ENCODE data around the gene NATD1. TPM values are rescaled to one million over a fixed set of nuclear protein-coding genes. Genes with fewer than 3 reads are reported as not detected.

The NATD1 gene
- total and polyA plus RNA-seq, 8 donors, result 7.0 to 16.9 (median 9.4) TPM

DNA sequence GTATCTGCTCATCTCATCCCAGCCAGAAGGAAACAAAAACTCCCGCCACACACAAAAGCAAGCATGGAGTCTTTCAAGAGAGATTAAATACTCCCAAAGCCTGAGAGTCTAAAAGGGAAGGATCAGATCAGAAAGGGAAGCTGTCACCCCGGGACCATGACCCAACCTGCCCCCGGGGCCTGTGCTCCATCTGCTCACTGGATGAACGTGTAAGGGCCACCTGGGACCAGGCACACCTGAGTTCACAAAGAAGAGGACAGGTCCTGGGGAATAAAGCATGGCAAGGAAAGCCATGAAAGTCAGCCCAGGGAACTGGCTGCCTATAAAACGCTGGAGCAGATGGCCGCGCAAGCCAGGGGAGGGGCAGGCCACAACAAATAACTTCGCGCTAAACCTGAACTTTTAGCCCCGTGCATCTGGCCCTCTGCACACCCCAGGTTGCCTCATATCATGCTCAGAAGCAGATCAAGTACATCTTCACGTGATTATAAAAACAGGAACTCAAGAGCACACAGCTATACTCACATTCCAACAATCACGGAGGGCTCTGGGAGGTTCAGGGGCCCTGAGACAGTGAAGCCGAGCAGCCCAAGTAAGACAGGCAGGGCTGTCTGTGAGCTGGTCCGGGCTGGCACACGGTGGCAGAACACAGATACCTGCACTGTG is 42.7 kb downstream of the NATD1 start:
- TF ChIP-seq, protein P1, sequence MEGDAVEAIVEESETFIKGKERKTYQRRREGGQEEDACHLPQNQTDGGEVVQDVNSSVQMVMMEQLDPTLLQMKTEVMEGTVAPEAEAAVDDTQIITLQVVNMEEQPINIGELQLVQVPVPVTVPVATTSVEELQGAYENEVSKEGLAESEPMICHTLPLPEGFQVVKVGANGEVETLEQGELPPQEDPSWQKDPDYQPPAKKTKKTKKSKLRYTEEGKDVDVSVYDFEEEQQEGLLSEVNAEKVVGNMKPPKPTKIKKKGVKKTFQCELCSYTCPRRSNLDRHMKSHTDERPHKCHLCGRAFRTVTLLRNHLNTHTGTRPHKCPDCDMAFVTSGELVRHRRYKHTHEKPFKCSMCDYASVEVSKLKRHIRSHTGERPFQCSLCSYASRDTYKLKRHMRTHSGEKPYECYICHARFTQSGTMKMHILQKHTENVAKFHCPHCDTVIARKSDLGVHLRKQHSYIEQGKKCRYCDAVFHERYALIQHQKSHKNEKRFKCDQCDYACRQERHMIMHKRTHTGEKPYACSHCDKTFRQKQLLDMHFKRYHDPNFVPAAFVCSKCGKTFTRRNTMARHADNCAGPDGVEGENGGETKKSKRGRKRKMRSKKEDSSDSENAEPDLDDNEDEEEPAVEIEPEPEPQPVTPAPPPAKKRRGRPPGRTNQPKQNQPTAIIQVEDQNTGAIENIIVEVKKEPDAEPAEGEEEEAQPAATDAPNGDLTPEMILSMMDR (IDR thresholded peaks at IDR 0.05), result no peak
- no peaks in the 10 kb centered on the region for H3K27me3 ChIP-seq
- no peaks in the 10 kb centered on the region for H3K9me3 ChIP-seq
- H3K4me1 ChIP-seq, result peaks cover 31 to 58% of the 10 kb centered on the region in 2 donors
- no peak overlapping the region for H3K27ac ChIP-seq
- no peak for DNase-seq
- intact Hi-C loops (cut with DNase I), result no loop called here
- H3K36me3 ChIP-seq, result peaks cover 0 to 43% of the 10 kb centered on the region in 2 donors
- ATAC-seq, result no peak
- H3K4me3 ChIP-seq, result no peak overlapping the region

DNA sequence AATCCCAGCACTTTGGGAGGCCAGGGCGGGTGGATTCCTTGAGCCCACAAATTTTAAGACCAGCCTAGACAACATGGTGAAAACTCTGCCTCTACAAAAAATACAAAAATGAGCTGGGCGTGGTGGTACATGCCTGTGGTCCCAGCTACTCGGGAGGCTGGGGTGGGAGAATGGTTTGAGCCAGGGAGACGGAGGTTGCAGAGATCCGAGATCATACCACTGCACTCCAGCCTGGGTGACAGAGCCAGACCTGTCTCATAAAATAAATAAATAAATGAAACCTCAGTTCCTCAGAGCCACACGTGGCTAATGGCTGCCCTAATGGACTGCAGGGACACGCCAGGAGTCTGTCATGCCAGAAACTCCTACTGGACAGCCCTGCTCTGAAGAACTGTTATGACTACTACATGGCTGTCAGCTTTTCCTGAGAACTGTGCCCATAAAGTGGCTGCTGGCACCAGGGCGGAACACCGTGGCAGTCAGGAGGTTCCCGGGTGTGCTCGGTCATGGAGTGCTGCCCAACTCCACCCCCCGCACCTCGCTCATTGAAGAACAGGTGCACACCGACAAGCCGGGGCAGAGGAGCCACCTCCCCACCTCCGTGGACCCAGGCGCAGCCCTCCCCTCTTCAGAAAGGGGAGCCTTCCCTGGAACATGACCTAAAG is 43.6 kb downstream of the NATD1 start:
- peak in 2 of 4 donors; percentile 76 to 83 for DNase-seq
- intact Hi-C loops (cut with DNase I), result no loop called here
- Histone ChIP-seq H3K4me1 (peaks cover 23 to 49% of the 10 kb centered on the region in 2 donors), H3K4me3 (no peak overlapping the region), H3K27ac (peak overlapping the region in 1 of 2 donors; percentile 30), H3K36me3 (peaks cover 0 to 43% of the 10 kb centered on the region in 2 donors), H3K9me3 (no peaks in the 10 kb centered on the region), H3K27me3 (no peaks in the 10 kb centered on the region)
- ATAC-seq, result peak; percentile 9
- TF ChIP-seq, protein P1 (IDR thresholded peaks at IDR 0.05), result no peak

DNA sequence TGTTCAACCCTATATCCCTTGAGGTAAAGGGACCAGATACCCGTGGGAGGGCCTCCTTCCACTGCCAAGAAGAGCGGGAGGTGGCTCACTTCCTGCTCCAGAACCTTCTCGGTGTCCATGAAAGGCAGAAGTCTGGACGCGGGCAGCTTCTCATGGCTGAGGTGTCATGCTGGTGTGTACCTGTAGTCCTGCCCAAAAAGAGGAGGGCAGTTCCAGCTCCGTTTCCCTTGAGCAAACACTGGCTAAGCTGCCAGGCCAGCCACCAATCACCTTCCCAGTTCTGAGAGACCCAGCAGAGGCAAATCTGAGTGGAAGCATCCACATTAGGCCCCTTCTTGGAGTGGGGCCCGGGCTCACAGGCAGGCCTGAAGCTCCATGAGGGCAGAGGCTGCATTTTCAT is 44.9 kb downstream of the NATD1 start:
- no peaks in the 10 kb centered on the region for H3K27me3 ChIP-seq
- DNase-seq (no peak), ATAC-seq (no peak)
- peaks cover 0 to 43% of the 10 kb centered on the region in 2 donors for H3K36me3 ChIP-seq
- no peak overlapping the region for H3K4me3 ChIP-seq
- no peak overlapping the region for H3K27ac ChIP-seq
- intact Hi-C loops (cut with DNase I), result no loop called here
- no peaks in the 10 kb centered on the region for H3K9me3 ChIP-seq
- TF ChIP-seq, protein P1 (IDR thresholded peaks at IDR 0.05), result no peak
- peaks cover 23 to 49% of the 10 kb centered on the region in 2 donors for H3K4me1 ChIP-seq

DNA sequence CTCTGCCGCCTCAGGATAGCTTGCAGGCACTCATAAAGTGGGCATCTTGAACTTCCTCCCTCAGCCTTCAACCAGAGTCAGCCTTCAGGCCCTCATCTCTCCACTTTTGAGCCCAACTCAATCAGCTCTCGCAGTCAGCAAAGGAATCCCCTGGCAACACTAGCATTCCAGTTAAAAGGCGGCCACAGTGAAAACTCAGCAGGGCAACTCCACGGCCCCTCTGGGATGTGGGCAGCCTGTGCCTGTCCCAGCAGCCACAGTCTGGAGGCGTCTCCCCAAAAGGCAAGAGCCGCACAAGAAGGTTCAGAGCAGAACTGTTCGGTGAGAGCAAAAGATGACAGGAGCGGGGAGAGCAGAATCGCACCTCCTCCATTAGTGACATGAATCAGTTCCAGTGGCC is 48.3 kb downstream of the NATD1 start:
- DNase-seq (no peak), ATAC-seq (no peak)
- Histone ChIP-seq H3K27me3 (no peaks in the 10 kb centered on the region), H3K9me3 (no peaks in the 10 kb centered on the region), H3K4me3 (no peak overlapping the region), H3K36me3 (peaks cover 0 to 55% of the 10 kb centered on the region in 2 donors), H3K4me1 (peaks cover 4 to 35% of the 10 kb centered on the region in 2 donors), H3K27ac (no peak overlapping the region)
- intact Hi-C loops (cut with DNase I), result no loop called here
- TF ChIP-seq, protein P1 (IDR thresholded peaks at IDR 0.05), result no peak

DNA sequence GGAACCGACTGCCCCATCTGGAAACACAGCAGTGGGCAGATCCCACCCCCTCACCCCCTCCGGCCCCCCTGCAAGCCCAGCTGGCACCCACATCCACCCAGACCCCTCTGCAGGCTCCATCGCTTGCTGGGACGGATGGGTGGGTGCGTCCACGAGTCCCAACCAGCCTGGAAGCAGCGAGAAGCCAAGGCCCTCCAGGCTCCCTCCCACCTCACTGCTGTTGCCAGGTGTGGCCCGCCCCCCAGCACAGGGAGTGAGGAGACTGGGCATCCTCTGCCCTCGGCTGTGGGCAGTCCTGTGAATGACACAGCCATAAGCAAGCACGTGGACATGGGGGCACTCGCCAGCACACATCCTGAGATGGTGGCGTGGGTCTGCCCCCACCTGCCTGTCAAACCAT is 50.7 kb downstream of the NATD1 start:
- Histone ChIP-seq H3K4me1 (peaks cover 0 to 26% of the 10 kb centered on the region in 2 donors), H3K27ac (no peak overlapping the region), H3K9me3 (no peaks in the 10 kb centered on the region), H3K27me3 (no peaks in the 10 kb centered on the region), H3K36me3 (peaks cover 0 to 49% of the 10 kb centered on the region in 2 donors), H3K4me3 (no peak overlapping the region)
- intact Hi-C loops (cut with DNase I), result no loop called here
- DNase-seq (no peak), ATAC-seq (no peak)
- TF ChIP-seq, protein P1 (IDR thresholded peaks at IDR 0.05), result no peak

All from left lung (tissue), 10 donors.